HG03025 (cell line): ENCODE measurements around the gene SPATS2.

Experiments used
- ATAC-seq: cut with Tn5 transposase; IDR thresholded peaks from one replicate; pipeline ENCODE4 v1.9.1; 2021; ENCODE audit warnings: mild to moderate bottlenecking, moderate library complexity; ENCODE audit not compliant: unreplicated experiment, low FRiP score

Gene SPATS2

GRCh38 chr12:49549735-49550692, 182.8 kb downstream of the SPATS2 start:
- ATAC-seq: no peak

- no peak for ATAC-seq
Measured at GRCh38 chr12:49550693-49551252, 183.5 kb downstream of the SPATS2 start.

- no peak for ATAC-seq
Measured at GRCh38 chr12:49552014-49552413, 184.8 kb downstream of the SPATS2 start.

GRCh38 chr12:49552425-49552824, 185.2 kb downstream of the SPATS2 start:
- no peak for ATAC-seq

- ATAC-seq: no peak
Measured at GRCh38 chr12:49552899-49553298, 185.6 kb downstream of the SPATS2 start.

GRCh38 chr12:49553512-49554088, 186.3 kb downstream of the SPATS2 start:
- ATAC-seq: no peak

GRCh38 chr12:49554266-49554665, 187.0 kb downstream of the SPATS2 start:
- no peak for ATAC-seq

GRCh38 chr12:49555631-49556390, 188.5 kb downstream of the SPATS2 start:
- no peak for ATAC-seq

GRCh38 chr12:49556391-49557186, 189.3 kb downstream of the SPATS2 start:
- no peak for ATAC-seq

GRCh38 chr12:49557187-49557916, 190.1 kb downstream of the SPATS2 start:
- no peak for ATAC-seq

GRCh38 chr12:49557917-49558215, 190.6 kb downstream of the SPATS2 start:
- no peak for ATAC-seq

GRCh38 chr12:49558526-49558925, 191.3 kb downstream of the SPATS2 start:
- no peak for ATAC-seq

GRCh38 chr12:49559011-49559675, 191.9 kb downstream of the SPATS2 start:
- ATAC-seq: no peak

GRCh38 chr12:49560695-49561094, 193.4 kb downstream of the SPATS2 start:
- no peak for ATAC-seq

- ATAC-seq: no peak
Measured at GRCh38 chr12:49562233-49562632, 195.0 kb downstream of the SPATS2 start.

- ATAC-seq: no peak
Measured at GRCh38 chr12:49562831-49563230, 195.6 kb downstream of the SPATS2 start.

GRCh38 chr12:49563951-49564685, 196.9 kb downstream of the SPATS2 start:
- no peak for ATAC-seq

GRCh38 chr12:49564686-49565405, 197.6 kb downstream of the SPATS2 start:
- no peak for ATAC-seq
